Smooth muscle cell (in vitro differentiated cells): Measurements from ENCODE around the gene OR8D2. TPM values are rescaled to one million over a fixed set of nuclear protein-coding genes. Genes with fewer than 3 reads are reported as not detected.

Source experiments
- DNase-seq: peaks from one replicate; lab custom pipeline; 2025; ENCODE audit not compliant: unreplicated experiment; lab: John Stamatoyannopoulos, UW
- H2AFZ ChIP-seq: fragments of 200-600 bp; sonication (generic); 2 replicates; pipeline ENCODE4 v1.6.0; 2016; ENCODE audit warnings: antibody characterized with exemption, low read depth, mild to moderate bottlenecking
- H3F3A ChIP-seq: fragments of 200-600 bp; sonication (generic); 2 replicates; pipeline ENCODE4 v1.6.0; 2017; ENCODE audit warnings: antibody characterized with exemption, low read depth
- H3K27ac ChIP-seq: fragments of 200-600 bp; sonication (generic); 2 replicates; pipeline ENCODE4 v1.5.1; 2016; ENCODE audit warnings: low read depth, mild to moderate bottlenecking
- H3K27me3 ChIP-seq: fragments of 200-600 bp; sonication (generic); 2 replicates; pipeline ENCODE4 v1.6.1; 2016; ENCODE audit warnings: low read depth, mild to moderate bottlenecking
- H3K36me3 ChIP-seq: fragments of 200-600 bp; sonication (generic); 2 replicates; pipeline ENCODE4 v1.5.1; 2016; ENCODE audit warnings: low read depth
- H3K4me1 ChIP-seq: fragments of 200-600 bp; sonication (generic); 2 replicates; pipeline ENCODE4 v1.5.1; 2016; ENCODE audit warnings: low read depth
- H3K4me2 ChIP-seq: fragments of 200-600 bp; sonication (generic); 2 replicates; pipeline ENCODE4 v1.6.0; 2016; ENCODE audit warnings: mild to moderate bottlenecking
- H3K4me3 ChIP-seq: fragments of 200-600 bp; sonication (generic); 2 replicates; pipeline ENCODE4 v1.5.1; 2016; ENCODE audit warnings: mild to moderate bottlenecking
- H3K79me2 ChIP-seq: fragments of 200-600 bp; sonication (generic); 2 replicates; pipeline ENCODE4 v1.6.0; 2016; ENCODE audit warnings: low read depth, mild to moderate bottlenecking
- H3K9ac ChIP-seq: fragments of 200-600 bp; sonication (generic); 2 replicates; pipeline ENCODE4 v1.6.0; 2016; ENCODE audit warnings: low read depth
- H3K9me3 ChIP-seq: fragments of 200-600 bp; sonication (generic); replicated peaks from 2 replicates; pipeline ENCODE4 v1.5.1; 2016; ENCODE audit warnings: low read depth
- H4K20me1 ChIP-seq: fragments of 200-600 bp; sonication (generic); 2 replicates; pipeline ENCODE4 v1.6.0; 2016; ENCODE audit warnings: low read depth
- CTCF ChIP-seq: fragments of 200-600 bp; sonication (generic); IDR thresholded peaks from 2 replicates; pipeline ENCODE4 v1.5.1; 2017; ENCODE audit warnings: borderline replicate concordance, mild to moderate bottlenecking, antibody characterized with exemption; ENCODE audit not compliant: insufficient read depth, poor library complexity, severe bottlenecking
- WGBS: methylation state at CpG from one replicate; pipeline ENCODE4 v1.1.7; 2016; ENCODE audit warnings: low lambda C conversion rate; 5-methylcytosine and 5-hydroxymethylcytosine counted together
- polyA plus RNA-seq: library from polyadenylated mRNA; unstranded; fragments of >200 nt; fragmentation: Nextera tagmentation; extraction: Ambion mirVana; gene quantifications from 2 replicates; pipeline ENCODE4 v1.2.1, GENCODE V29; 2016
- total RNA-seq: library from RNA; depleted of rRNA; stranded (reverse); fragments of >200 nt; gene quantifications from 2 replicates; pipeline ENCODE4 v1.2.3, GENCODE V29; 2014

The OR8D2 gene
- total and polyA plus RNA-seq, 2 experiments from 2014 or later: not detected

DNA sequence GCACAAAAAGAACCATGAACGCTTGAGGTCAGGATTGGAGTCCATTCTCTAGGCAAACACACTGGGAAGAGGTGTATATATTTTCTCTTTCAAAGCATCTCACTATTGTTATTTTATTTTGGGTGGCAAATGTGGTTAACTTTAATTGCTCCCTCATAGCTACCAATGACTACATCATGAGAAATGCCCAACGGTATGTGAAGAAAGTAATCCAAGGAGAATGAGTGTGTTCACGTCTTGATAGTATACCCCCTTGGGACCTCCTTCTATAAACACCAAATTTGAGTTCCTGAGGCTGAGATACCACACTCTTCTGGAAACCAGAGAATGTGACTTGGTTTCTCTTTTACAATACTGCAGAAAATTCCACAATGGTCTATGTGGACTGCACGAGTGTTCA is 22.1 kb downstream of the OR8D2 start:
- Histone ChIP-seq H3K4me1 (no peaks in the 10 kb centered on the region), H3K79me2 (no peaks in the 10 kb centered on the region), H3K9me3 (no peaks in the 10 kb centered on the region), H3K4me2 (no peak overlapping the region), H3F3A (no peaks in the 10 kb centered on the region), H4K20me1 (no peaks in the 10 kb centered on the region), H3K36me3 (no peaks in the 10 kb centered on the region), H2AFZ (no peak overlapping the region), H3K27ac (no peak overlapping the region), H3K9ac (no peak overlapping the region), H3K27me3 (no peaks in the 10 kb centered on the region), H3K4me3 (no peak overlapping the region)
- 85% methylated on average over 4 of the region's 4 CpGs for WGBS
- TF ChIP-seq CTCF: no peak
- no peak for DNase-seq

GRCh38 chr11:124296016-124296415 is 24.0 kb downstream of the OR8D2 start:
- Histone ChIP-seq H3K9ac (no peak overlapping the region), H2AFZ (no peak overlapping the region)
- no peak for TF ChIP-seq CTCF

GRCh38 chr11:124294687-124295086 is 25.3 kb downstream of the OR8D2 start:
- Histone ChIP-seq H3K4me1 (no peaks in the 10 kb centered on the region), H3K9ac (no peak overlapping the region), H3K27me3 (no peaks in the 10 kb centered on the region), H3K27ac (no peak overlapping the region), H3K4me3 (no peak overlapping the region), H3K79me2 (no peaks in the 10 kb centered on the region), H4K20me1 (no peaks in the 10 kb centered on the region), H3F3A (no peaks in the 10 kb centered on the region), H3K9me3 (peaks cover 4% of the 10 kb centered on the region), H3K4me2 (no peak overlapping the region), H3K36me3 (no peaks in the 10 kb centered on the region), H2AFZ (no peak overlapping the region)
- no peak for TF ChIP-seq CTCF
- WGBS: 96% methylated on average over 1 of the region's 1 CpG
- DNase-seq: no peak

More at GRCh38 chr11:124296016-124296415, 24.0 kb downstream of the OR8D2 start:
- Histone ChIP-seq H3K4me3 (no peak overlapping the region), H3K4me2 (no peak overlapping the region), H3F3A (no peaks in the 10 kb centered on the region), H3K36me3 (no peaks in the 10 kb centered on the region), H3K27ac (no peak overlapping the region), H3K4me1 (no peaks in the 10 kb centered on the region), H4K20me1 (no peaks in the 10 kb centered on the region), H3K27me3 (no peaks in the 10 kb centered on the region), H3K79me2 (no peaks in the 10 kb centered on the region), H3K9me3 (no peaks in the 10 kb centered on the region)
- no peak for DNase-seq

- TF ChIP-seq CTCF: no peak
- Histone ChIP-seq H3K4me1 (no peaks in the 10 kb centered on the region), H2AFZ (no peak overlapping the region), H3K27ac (no peak overlapping the region), H3K4me3 (no peak overlapping the region), H3K9ac (no peak overlapping the region), H3K9me3 (peaks cover 2% of the 10 kb centered on the region), H4K20me1 (no peaks in the 10 kb centered on the region), H3K27me3 (no peaks in the 10 kb centered on the region), H3K79me2 (no peaks in the 10 kb centered on the region), H3K36me3 (no peaks in the 10 kb centered on the region), H3K4me2 (no peak overlapping the region), H3F3A (no peaks in the 10 kb centered on the region)
- DNase-seq: no peak
- WGBS: 49% methylated on average over 3 of the region's 3 CpGs
Measured at GRCh38 chr11:124285610-124286344, 34.2 kb downstream of the OR8D2 start.
